GM12878 (cell line): Measurements from ENCODE around the gene AGRP.

Source experiments
- GATAD2B ChIP-seq: fragments of 450-650 bp; conservative IDR thresholded peaks from 2 replicates; pipeline ENCODE4 v1.6.1; 2017; ENCODE audit warnings: low read depth, mild to moderate bottlenecking, moderate library complexity
- HDGF ChIP-seq: fragments of 450-650 bp; IDR thresholded peaks from 2 replicates; pipeline ENCODE4 v1.6.1; 2016; ENCODE audit warnings: antibody characterized with exemption
- MTA2 ChIP-seq: fragments of 450-650 bp; IDR thresholded peaks from 2 replicates; pipeline ENCODE4 v1.6.1; 2016; ENCODE audit warnings: low read depth, mild to moderate bottlenecking, moderate library complexity
- MYB ChIP-seq: fragments of 150-350 bp; IDR thresholded peaks from 2 replicates; pipeline ENCODE4 v1.6.1; 2014; ENCODE audit warnings: mild to moderate bottlenecking, low read depth, low read length, borderline replicate concordance
- POLR2A ChIP-seq: IDR thresholded peaks from 2 replicates; pipeline ENCODE4 v1.6.1; 2011; ENCODE audit warnings: low read depth, mild to moderate bottlenecking, low read length
- STAT3 ChIP-seq: IDR thresholded peaks from 2 replicates; pipeline ENCODE4 v1.6.1; 2011; ENCODE audit warnings: low read depth, low read length, improper control_type of control experiment
- TCF7 ChIP-seq: IDR thresholded peaks from 2 replicates; pipeline ENCODE4 v1.6.1; 2014; ENCODE audit warnings: antibody characterized with exemption, borderline replicate concordance

DNA sequence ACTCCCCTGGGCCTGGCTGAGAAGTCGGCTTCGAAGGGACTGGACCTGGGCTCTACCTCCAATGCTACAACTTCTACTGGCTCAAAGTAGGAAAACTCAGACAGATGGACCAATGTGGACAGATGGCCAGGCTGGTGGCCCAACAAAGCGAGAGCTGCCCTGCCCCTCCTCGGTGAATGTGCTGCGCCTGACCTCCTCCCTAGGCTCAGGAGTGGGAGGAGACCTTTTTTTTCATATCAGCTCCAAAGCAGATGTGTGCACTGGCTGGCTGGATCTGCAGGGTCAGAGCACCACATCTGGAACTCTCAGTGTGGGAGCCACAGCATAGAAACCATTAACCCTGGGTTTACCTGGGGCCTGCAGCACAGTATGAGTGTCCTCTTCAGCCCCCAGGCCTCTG lies 23.2 kb downstream of the AGRP start:
- TF ChIP-seq GATAD2B, result no peak
- no peak for TF ChIP-seq POLR2A
- no peak for TF ChIP-seq STAT3
- TF ChIP-seq MYB, result no peak
- TF ChIP-seq MTA2, result no peak
- TF ChIP-seq HDGF, result no peak
- TF ChIP-seq TCF7, result no peak
